GM12892 (cell line): ENCODE measurements around the gene CDK12.

ENCODE experiments used
- POLR2A ChIP-seq: IDR thresholded peaks from 2 replicates; pipeline ENCODE4 v1.6.1; 2011; ENCODE audit warnings: low read depth, low read length, control low read depth
- POLR2AphosphoS5 ChIP-seq: IDR thresholded peaks from 2 replicates; pipeline ENCODE4 v1.6.1; 2011; ENCODE audit warnings: low read depth, low read length, control low read depth
- TAF1 ChIP-seq: IDR thresholded peaks from 2 replicates; pipeline ENCODE4 v1.6.1; 2011; ENCODE audit warnings: low read depth, mild to moderate bottlenecking, control low read depth, low read length, borderline replicate concordance

GRCh38 chr17:39563476-39563875 is 102.2 kb downstream of the CDK12 start:
- no peak for TF ChIP-seq POLR2A
- no peak for TF ChIP-seq POLR2AphosphoS5
- TF ChIP-seq TAF1: no peak
